Activated CD4-positive, alpha-beta T cell treated with anti-CD3 and anti-CD28 coated beads, Interleukin-2, amount 10 ng/mL, durations not matched to agents 7 days and 5 days (primary cell): Measurements from ENCODE around the gene SKIC2. TPM values are rescaled to one million over a fixed set of nuclear protein-coding genes. Genes with fewer than 3 reads are reported as not detected.
A peak's percentile ranks its signal among the peaks of the same experiment; 100 is the strongest.
"Not testable (repeated sequence)": the region's sequence is repeated elsewhere in the genome, so short reads cannot be mapped to it uniquely, and the experiment has no call there.

Experiments used
- CTCF ChIA-PET: fragments of 350-600 bp; sonication (Branson Sonifier 250); formaldehyde crosslinking; loops from one replicate; lab custom pipeline; 2021; ENCODE audit warnings: antibody characterized with exemption; lab: Charles Lee
- POLR2A ChIA-PET: fragments of 350-600 bp; sonication (Branson Sonifier 250); formaldehyde crosslinking; loops from one replicate; lab custom pipeline; 2021; ENCODE audit warnings: antibody characterized with exemption; lab: Charles Lee
- DNase-seq: peaks from one replicate; pipeline ENCODE4 v3.0.0-alpha.2; 2020
- H3K27ac Mint-ChIP-seq: one replicate; pipeline ENCODE4 v1.8.0; 2021; ENCODE audit warnings: mild to moderate bottlenecking, moderate library complexity, mixed read lengths
- H3K27me3 Mint-ChIP-seq: one replicate; pipeline ENCODE4 v1.8.0; 2021; ENCODE audit warnings: mixed read lengths
- H3K36me3 Mint-ChIP-seq: one replicate; pipeline ENCODE4 v1.8.0; 2021; ENCODE audit warnings: low read depth, mixed read lengths
- H3K4me1 Mint-ChIP-seq: one replicate; pipeline ENCODE4 v1.8.0; 2021; ENCODE audit warnings: mixed read lengths
- H3K4me3 Mint-ChIP-seq: one replicate; pipeline ENCODE4 v1.8.0; 2021; ENCODE audit warnings: mild to moderate bottlenecking, moderate library complexity, mixed read lengths
- H3K9me3 Mint-ChIP-seq: one replicate; pipeline ENCODE4 v1.8.0; 2021; ENCODE audit warnings: mixed read lengths
- total RNA-seq, 2 experiments: library from RNA; stranded (reverse); gene quantifications; one replicate each; pipeline ENCODE4 v1.2.3, GENCODE V29; 2021

Gene SKIC2
- total RNA-seq, 2 experiments from 2014 or later: 88.0 to 101 TPM

- Mint-ChIP-seq H3K9me3 (peaks cover 3% of the 10 kb centered on the region), H3K4me3 (peak overlapping the region; percentile 90), H3K4me1 (peaks cover 37% of the 10 kb centered on the region), H3K36me3 (peaks cover 21% of the 10 kb centered on the region), H3K27ac (peak overlapping the region; percentile 99), H3K27me3 (no peaks in the 10 kb centered on the region)
- no peak for DNase-seq
- ChIA-PET POLR2A (no interaction called here), CTCF (interaction anchor here (1.3 kb wide), 1 partner anchor 109 kb away, joined by 3 read pairs; no protein-coding TSS in a partner anchor)
Observed at GRCh38 chr6:31972709-31973350, 13.9 kb downstream of the SKIC2 start.

GRCh38 chr6:31976065-31976464, 17.1 kb downstream of the SKIC2 start:
- H3K9me3 Mint-ChIP-seq, DNase-seq, H3K27ac Mint-ChIP-seq, H3K27me3 Mint-ChIP-seq, POLR2A ChIA-PET, H3K4me3 Mint-ChIP-seq, H3K36me3 Mint-ChIP-seq: not testable (repeated sequence)
- CTCF ChIA-PET: interaction anchor here (0.7 kb wide), 2 partner anchors 72 to 273 kb away, joined by 3 to 5 read pairs; no protein-coding TSS in a partner anchor
- peaks cover 30% of the 10 kb centered on the region for H3K4me1 Mint-ChIP-seq

GRCh38 chr6:31977816-31978431, 18.9 kb downstream of the SKIC2 start:
- H3K27ac Mint-ChIP-seq: no peak overlapping the region
- ChIA-PET POLR2A (no interaction called here), CTCF (no interaction called here)
- H3K4me3 Mint-ChIP-seq: no peak overlapping the region
- H3K4me1 Mint-ChIP-seq: peaks cover 17% of the 10 kb centered on the region
- DNase-seq: no peak
- H3K36me3 Mint-ChIP-seq: peaks cover 5% of the 10 kb centered on the region
- peaks cover 3% of the 10 kb centered on the region for H3K9me3 Mint-ChIP-seq
- no peaks in the 10 kb centered on the region for H3K27me3 Mint-ChIP-seq

GRCh38 chr6:31978831-31979230, 19.9 kb downstream of the SKIC2 start:
- Mint-ChIP-seq H3K9me3 (peaks cover 3% of the 10 kb centered on the region), H3K4me3 (no peak overlapping the region), H3K36me3 (peaks cover 3% of the 10 kb centered on the region), H3K27me3 (no peaks in the 10 kb centered on the region), H3K27ac (peak overlapping the region; percentile 81), H3K4me1 (peaks cover 9% of the 10 kb centered on the region)
- CTCF ChIA-PET: interaction anchor here (0.6 to 1.6 kb wide), 2 partner anchors 8 to 68 kb away, joined by 3 read pairs; no protein-coding TSS in a partner anchor
- no peak for DNase-seq
- POLR2A ChIA-PET: no interaction called here

GRCh38 chr6:31979238-31979898, 20.4 kb downstream of the SKIC2 start:
- peaks cover 3% of the 10 kb centered on the region for H3K9me3 Mint-ChIP-seq
- no peaks in the 10 kb centered on the region for H3K27me3 Mint-ChIP-seq
- CTCF ChIA-PET: interaction anchor here (0.6 to 1.6 kb wide), 2 partner anchors 9 to 67 kb away, joined by 3 read pairs; no protein-coding TSS in a partner anchor
- peaks cover 3% of the 10 kb centered on the region for H3K36me3 Mint-ChIP-seq
- peak overlapping the region; percentile 81 for H3K27ac Mint-ChIP-seq
- POLR2A ChIA-PET: no interaction called here
- peaks cover 6% of the 10 kb centered on the region for H3K4me1 Mint-ChIP-seq
- H3K4me3 Mint-ChIP-seq: no peak overlapping the region
- DNase-seq: no peak

GRCh38 chr6:31980195-31980876, 21.4 kb downstream of the SKIC2 start:
- H3K4me3 Mint-ChIP-seq, H3K4me1 Mint-ChIP-seq, H3K9me3 Mint-ChIP-seq, POLR2A ChIA-PET, H3K27me3 Mint-ChIP-seq, H3K36me3 Mint-ChIP-seq, DNase-seq: not testable (repeated sequence)
- peak overlapping the region; percentile 81 for H3K27ac Mint-ChIP-seq
- CTCF ChIA-PET: interaction anchor here (1.6 kb wide), 1 partner anchor 10 kb away, joined by 3 read pairs; no protein-coding TSS in a partner anchor

GRCh38 chr6:31980998-31981397, 22.0 kb downstream of the SKIC2 start:
- H3K9me3 Mint-ChIP-seq, DNase-seq, H3K36me3 Mint-ChIP-seq, H3K4me3 Mint-ChIP-seq, H3K4me1 Mint-ChIP-seq, POLR2A ChIA-PET, H3K27ac Mint-ChIP-seq, H3K27me3 Mint-ChIP-seq, CTCF ChIA-PET: not testable (repeated sequence)

GRCh38 chr6:31981744-31982143, 22.8 kb downstream of the SKIC2 start, which contains the start of gene C4A:
TSS of gene C4A (plus strand) at chr6:31982057. CDS start at chr6:31982108, 51 bp downstream.
- H3K27ac Mint-ChIP-seq, H3K4me1 Mint-ChIP-seq, H3K9me3 Mint-ChIP-seq, POLR2A ChIA-PET, DNase-seq, H3K36me3 Mint-ChIP-seq, H3K4me3 Mint-ChIP-seq, CTCF ChIA-PET, H3K27me3 Mint-ChIP-seq: not testable (repeated sequence)

GRCh38 chr6:31989363-31989762, 30.4 kb downstream of the SKIC2 start:
- not testable (repeated sequence) for H3K27me3 Mint-ChIP-seq

GRCh38 chr6:31994421-31994820, 35.4 kb downstream of the SKIC2 start:
- H3K9me3 Mint-ChIP-seq, H3K27me3 Mint-ChIP-seq, CTCF ChIA-PET, H3K27ac Mint-ChIP-seq, H3K4me1 Mint-ChIP-seq, H3K36me3 Mint-ChIP-seq, POLR2A ChIA-PET, H3K4me3 Mint-ChIP-seq: not testable (repeated sequence)
- DNase-seq: peak; percentile 3

More at GRCh38 chr6:31989363-31989762, 30.4 kb downstream of the SKIC2 start:
- DNase-seq, POLR2A ChIA-PET, H3K4me3 Mint-ChIP-seq, H3K36me3 Mint-ChIP-seq, H3K27ac Mint-ChIP-seq, H3K9me3 Mint-ChIP-seq, CTCF ChIA-PET, H3K4me1 Mint-ChIP-seq: not testable (repeated sequence)

GRCh38 chr6:31996385-31996784, 37.4 kb downstream of the SKIC2 start:
- H3K4me3 Mint-ChIP-seq, H3K9me3 Mint-ChIP-seq, CTCF ChIA-PET, POLR2A ChIA-PET, DNase-seq, H3K36me3 Mint-ChIP-seq, H3K27me3 Mint-ChIP-seq, H3K4me1 Mint-ChIP-seq: not testable (repeated sequence)
- H3K27ac Mint-ChIP-seq: peak overlapping the region; percentile 36

GRCh38 chr6:32002546-32003268, 43.7 kb downstream of the SKIC2 start:
- CTCF ChIA-PET, H3K9me3 Mint-ChIP-seq, H3K36me3 Mint-ChIP-seq, H3K27me3 Mint-ChIP-seq, H3K27ac Mint-ChIP-seq, DNase-seq, POLR2A ChIA-PET, H3K4me3 Mint-ChIP-seq, H3K4me1 Mint-ChIP-seq: not testable (repeated sequence)
